NOMO-1 (cell line): ENCODE results near the gene HSH2D.
"Not testable (repeated sequence)": the region's sequence is repeated elsewhere in the genome, so short reads cannot be mapped to it uniquely, and the experiment has no call there.

Source experiments
- DNase-seq, 2 experiments: peaks; one replicate each; lab custom pipeline; 2025; ENCODE audit not compliant: unreplicated experiment in 2 of 2; lab: John Stamatoyannopoulos, UW

Gene HSH2D

GRCh38 chr19:16143399-16144215, at the start of gene HSH2D:
Gene HSH2D (plus strand): TSS chr19:16143685. CDS start chr19:16148751, 5,066 bp downstream.
- DNase-seq: peak; percentile 76 to 87

GRCh38 chr19:16094360-16095070, 49.0 kb upstream of the HSH2D start:
- DNase-seq: no peak

GRCh38 chr19:16095071-16095571, 48.4 kb upstream of the HSH2D start:
- no peak for DNase-seq

- DNase-seq: no peak
Observed at GRCh38 chr19:16096280-16096855, 47.1 kb upstream of the HSH2D start.

GRCh38 chr19:16098416-16098768, 45.1 kb upstream of the HSH2D start:
- no peak for DNase-seq

GRCh38 chr19:16098821-16099220, 44.7 kb upstream of the HSH2D start:
- DNase-seq: no peak

- DNase-seq: not testable (repeated sequence)
Observed at GRCh38 chr19:16099314-16099965, 44.0 kb upstream of the HSH2D start.

GRCh38 chr19:16100524-16100923, 43.0 kb upstream of the HSH2D start:
- no peak for DNase-seq

- DNase-seq: peak; percentile 50 to 74
Observed at GRCh38 chr19:16104722-16105121, 38.8 kb upstream of the HSH2D start.

- peak; percentile 25 to 27 for DNase-seq
Observed at GRCh38 chr19:16106121-16106520, 37.4 kb upstream of the HSH2D start.

GRCh38 chr19:16111160-16111908, 32.2 kb upstream of the HSH2D start, which contains the start of gene RAB8A:
Gene RAB8A (plus strand): TSS chr19:16111889. CDS start chr19:16111902, 13 bp downstream.
- DNase-seq: peak; percentile 100

- DNase-seq: no peak
Observed at GRCh38 chr19:16111909-16112752, 31.4 kb upstream of the HSH2D start.

GRCh38 chr19:16112778-16113177, 30.7 kb upstream of the HSH2D start:
- peak; percentile 20 to 38 for DNase-seq

- DNase-seq: peak in 1 of 2 experiments; percentile 30
Observed at GRCh38 chr19:16113727-16114126, 29.8 kb upstream of the HSH2D start.

GRCh38 chr19:16115301-16116039, 28.0 kb upstream of the HSH2D start:
- DNase-seq: no peak

- no peak for DNase-seq
Observed at GRCh38 chr19:16116067-16116466, 27.4 kb upstream of the HSH2D start.

GRCh38 chr19:16117594-16118033, 25.9 kb upstream of the HSH2D start:
- peak; percentile 18 to 26 for DNase-seq

- DNase-seq: peak; percentile 95 to 96
Observed at GRCh38 chr19:16118489-16119033, 24.9 kb upstream of the HSH2D start.
